ENCODE results near the gene TCP11L1.
A peak's percentile ranks its signal among the peaks of the same experiment; 100 is the strongest.
"Not testable (repeated sequence)": the region's sequence is repeated elsewhere in the genome, so short reads cannot be mapped to it uniquely, and the experiment has no call there.

Gene TCP11L1

GRCh38 chr11:33065445-33066178 lies 26.2 kb downstream of the TCP11L1 start:
- DNase-seq, result peak; percentile 54

GRCh38 chr11:33067294-33067693 lies 27.9 kb downstream of the TCP11L1 start:
- no peak for DNase-seq

GRCh38 chr11:33068611-33069340 lies 29.4 kb downstream of the TCP11L1 start:
- DNase-seq, result no peak

GRCh38 chr11:33072465-33072864 lies 33.1 kb downstream of the TCP11L1 start:
- DNase-seq, result no peak

GRCh38 chr11:33083918-33084317 lies 44.5 kb downstream of the TCP11L1 start:
- no peak for DNase-seq

- no peak for DNase-seq
Measured at GRCh38 chr11:33086017-33086416, 46.6 kb downstream of the TCP11L1 start.

- DNase-seq, result no peak
Measured at GRCh38 chr11:33089776-33090175, 50.4 kb downstream of the TCP11L1 start.

GRCh38 chr11:33094157-33094556 lies 54.8 kb downstream of the TCP11L1 start:
- no peak for DNase-seq

- no peak for DNase-seq
Measured at GRCh38 chr11:33103836-33104235, 64.5 kb downstream of the TCP11L1 start.

GRCh38 chr11:33109294-33109895 lies 70.0 kb downstream of the TCP11L1 start:
- no peak for DNase-seq

- DNase-seq, result no peak
Measured at GRCh38 chr11:33110083-33110482, 70.7 kb downstream of the TCP11L1 start.

GRCh38 chr11:33116535-33116934 lies 77.2 kb downstream of the TCP11L1 start:
- DNase-seq, result no peak

GRCh38 chr11:33122696-33123095 lies 83.3 kb downstream of the TCP11L1 start:
- not testable (repeated sequence) for DNase-seq
